Calu3 (cell line): ENCODE data around the gene CRELD2. TPM values are rescaled to one million over a fixed set of nuclear protein-coding genes. Genes with fewer than 3 reads are reported as not detected.
A peak's percentile ranks its signal among the peaks of the same experiment; 100 is the strongest.

ENCODE experiments used
- BruUV-seq: library from RNA; stranded (reverse); fragments of 400-500 nt; replicated peaks from 2 replicates; lab custom pipeline; 2021; lab: Mats Ljungman, UMichigan
- CTCF ChIA-PET: fragments of 300-600 bp; sonication (Branson Sonifier 250); formaldehyde crosslinking; loops from one replicate; lab custom pipeline; 2022; ENCODE audit warnings: antibody characterized with exemption; lab: Charles Lee
- DNase-seq: peaks from one replicate; pipeline ENCODE4 v3.0.0; 2022
- H3K27ac Mint-ChIP-seq: one replicate; pipeline ENCODE4 v1.8.0; 2022; ENCODE audit warnings: mixed read lengths; ENCODE audit not compliant: unreplicated experiment
- H3K27me3 Mint-ChIP-seq: one replicate; pipeline ENCODE4 v1.8.0; 2022; ENCODE audit warnings: mixed read lengths; ENCODE audit not compliant: unreplicated experiment
- H3K36me3 Mint-ChIP-seq: one replicate; pipeline ENCODE4 v1.8.0; 2022; ENCODE audit warnings: mild to moderate bottlenecking, moderate library complexity, mixed read lengths; ENCODE audit not compliant: insufficient read depth, unreplicated experiment
- H3K4me1 Mint-ChIP-seq: one replicate; pipeline ENCODE4 v1.8.0; 2022; ENCODE audit warnings: mild to moderate bottlenecking, low read depth, mixed read lengths; ENCODE audit not compliant: unreplicated experiment
- H3K4me3 Mint-ChIP-seq: one replicate; pipeline ENCODE4 v1.8.0; 2022; ENCODE audit warnings: mild to moderate bottlenecking, low read depth, moderate library complexity, mixed read lengths; ENCODE audit not compliant: unreplicated experiment
- H3K9me3 Mint-ChIP-seq: one replicate; pipeline ENCODE4 v1.8.0; 2022; ENCODE audit warnings: low read depth, mixed read lengths; ENCODE audit not compliant: unreplicated experiment
- intact Hi-C: fragments of 100-400 bp; cut with micrococcal nuclease; formaldehyde crosslinking; loops from one replicate; pipeline ENCODE4 v1.10.0; 2022; ENCODE audit not compliant: unreplicated experiment
- total RNA-seq: library from RNA; stranded (reverse); gene quantifications from 2 replicates; pipeline ENCODE4 v1.2.3, GENCODE V29; 2022
- TF ChIP-seq, protein P1 (sequence below): fragments of 200-600 bp; IDR thresholded peaks from one replicate; pipeline ENCODE4 v1.8.0; 2022; ENCODE audit warnings: antibody characterized with exemption; ENCODE audit not compliant: unreplicated experiment

Gene CRELD2
- total RNA-seq, 1 experiment from 2014 or later = 64.6 TPM

DNA sequence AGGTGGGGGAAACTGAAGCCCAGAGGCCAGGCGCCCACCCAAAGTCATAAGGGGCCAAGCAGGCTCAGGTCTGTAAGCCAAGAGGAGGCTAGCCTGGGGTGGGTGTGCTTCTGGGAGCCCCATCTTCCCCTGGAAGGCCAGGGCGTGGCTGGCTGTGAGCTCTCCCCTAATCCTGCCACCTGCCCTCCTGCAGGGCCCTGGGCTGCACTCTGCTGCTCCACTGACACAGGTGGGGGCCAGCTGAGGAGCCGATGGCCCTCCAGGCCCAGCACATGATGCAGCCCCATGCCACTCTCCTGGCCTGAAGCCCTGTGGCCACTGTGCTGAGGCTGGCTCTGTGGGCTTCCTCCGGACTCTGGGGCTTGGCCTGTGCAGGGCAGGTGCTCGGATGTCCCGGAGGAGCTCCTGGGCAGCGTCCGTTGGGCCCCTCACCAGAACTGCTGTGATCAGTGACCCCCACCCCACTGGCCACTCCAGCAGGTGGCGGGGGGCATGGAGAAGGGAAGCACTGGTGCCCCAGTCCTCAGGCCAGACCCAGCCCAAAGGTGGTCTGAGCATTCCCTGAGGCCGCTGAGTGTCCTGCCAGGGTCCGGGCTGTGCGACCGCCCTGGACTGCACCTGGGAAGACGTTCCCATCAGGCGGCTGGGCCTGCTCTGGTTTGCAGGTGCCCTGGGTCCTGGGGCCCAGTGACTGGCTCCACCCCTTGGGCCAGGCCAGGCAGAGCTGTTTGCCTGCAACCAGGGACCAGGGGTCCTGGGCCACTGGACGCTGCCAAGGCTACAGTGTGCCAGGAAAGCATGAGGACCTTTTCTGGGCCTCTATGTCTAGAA is 50.6 kb downstream of the CRELD2 start:
- no TSS peak for BruUV-seq
- no peaks in the 10 kb centered on the region for H3K9me3 Mint-ChIP-seq
- peaks cover 56% of the 10 kb centered on the region for H3K36me3 Mint-ChIP-seq

DNA sequence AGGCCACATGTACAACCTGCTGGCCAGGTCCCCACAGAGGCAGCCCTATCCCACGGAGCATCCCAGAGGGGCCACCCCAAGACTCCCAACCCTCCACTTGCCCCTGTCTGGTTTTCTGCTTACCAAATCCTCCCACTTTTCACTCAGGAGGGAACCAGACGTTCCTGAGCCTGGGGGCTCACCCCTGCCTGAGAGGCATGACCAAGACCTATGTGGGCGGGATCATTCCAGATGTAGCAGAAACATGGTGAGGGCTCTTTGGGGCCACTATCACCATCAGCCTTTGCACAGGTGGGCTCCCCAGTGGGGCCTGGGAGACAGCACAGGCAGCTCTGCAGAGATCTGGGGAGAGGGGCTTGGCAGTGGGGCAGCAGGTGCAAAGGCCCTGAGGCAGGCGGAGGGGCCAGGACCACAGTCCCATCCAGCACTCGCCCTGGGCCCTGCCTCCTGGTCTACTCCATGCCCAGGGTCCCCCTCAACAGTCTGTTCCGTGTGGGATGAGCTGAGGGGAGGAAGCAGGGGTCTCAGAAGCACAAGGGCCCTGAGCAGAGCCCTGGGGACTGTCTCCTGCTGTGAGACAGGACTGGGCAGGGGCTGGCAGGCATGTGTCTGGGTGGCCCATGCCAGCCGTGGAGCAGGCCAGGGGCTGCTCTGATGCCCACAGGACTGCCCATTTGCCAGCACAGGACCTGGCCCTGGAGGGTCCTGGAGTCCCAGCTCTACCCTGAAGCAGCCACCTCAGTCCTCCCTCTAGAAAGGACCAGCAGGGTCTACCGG is 51.5 kb downstream of the CRELD2 start:
- Mint-ChIP-seq H3K27me3 (no peaks in the 10 kb centered on the region), H3K27ac (peak overlapping the region; percentile 87), H3K4me3 (no peak overlapping the region), H3K4me1 (peaks cover 10% of the 10 kb centered on the region), H3K9me3 (no peaks in the 10 kb centered on the region), H3K36me3 (peaks cover 47% of the 10 kb centered on the region)
- TF ChIP-seq, protein P1, sequence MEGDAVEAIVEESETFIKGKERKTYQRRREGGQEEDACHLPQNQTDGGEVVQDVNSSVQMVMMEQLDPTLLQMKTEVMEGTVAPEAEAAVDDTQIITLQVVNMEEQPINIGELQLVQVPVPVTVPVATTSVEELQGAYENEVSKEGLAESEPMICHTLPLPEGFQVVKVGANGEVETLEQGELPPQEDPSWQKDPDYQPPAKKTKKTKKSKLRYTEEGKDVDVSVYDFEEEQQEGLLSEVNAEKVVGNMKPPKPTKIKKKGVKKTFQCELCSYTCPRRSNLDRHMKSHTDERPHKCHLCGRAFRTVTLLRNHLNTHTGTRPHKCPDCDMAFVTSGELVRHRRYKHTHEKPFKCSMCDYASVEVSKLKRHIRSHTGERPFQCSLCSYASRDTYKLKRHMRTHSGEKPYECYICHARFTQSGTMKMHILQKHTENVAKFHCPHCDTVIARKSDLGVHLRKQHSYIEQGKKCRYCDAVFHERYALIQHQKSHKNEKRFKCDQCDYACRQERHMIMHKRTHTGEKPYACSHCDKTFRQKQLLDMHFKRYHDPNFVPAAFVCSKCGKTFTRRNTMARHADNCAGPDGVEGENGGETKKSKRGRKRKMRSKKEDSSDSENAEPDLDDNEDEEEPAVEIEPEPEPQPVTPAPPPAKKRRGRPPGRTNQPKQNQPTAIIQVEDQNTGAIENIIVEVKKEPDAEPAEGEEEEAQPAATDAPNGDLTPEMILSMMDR = no peak
- no peak for DNase-seq
- CTCF ChIA-PET = interaction anchor here (0.5 kb wide), 1 partner anchor 240 kb away, joined by 3 read pairs; no protein-coding TSS in a partner anchor
- intact Hi-C loops = loop anchor here (10.0 kb wide), 1 partner anchor 55 kb away; no protein-coding TSS in a partner anchor
- BruUV-seq = no TSS peak

More for the DNA sequence above, 50.6 kb downstream of the CRELD2 start:
- Mint-ChIP-seq H3K4me1 (peaks cover 11% of the 10 kb centered on the region), H3K27ac (no peak overlapping the region), H3K4me3 (no peak overlapping the region), H3K27me3 (no peaks in the 10 kb centered on the region)
- intact Hi-C loops = no loop called here
- TF ChIP-seq, protein P1 = no peak
- DNase-seq = no peak
- CTCF ChIA-PET = interaction anchor here (3.3 kb wide), 1 partner anchor 39 kb away, joined by 16 read pairs; no protein-coding TSS in a partner anchor

DNA sequence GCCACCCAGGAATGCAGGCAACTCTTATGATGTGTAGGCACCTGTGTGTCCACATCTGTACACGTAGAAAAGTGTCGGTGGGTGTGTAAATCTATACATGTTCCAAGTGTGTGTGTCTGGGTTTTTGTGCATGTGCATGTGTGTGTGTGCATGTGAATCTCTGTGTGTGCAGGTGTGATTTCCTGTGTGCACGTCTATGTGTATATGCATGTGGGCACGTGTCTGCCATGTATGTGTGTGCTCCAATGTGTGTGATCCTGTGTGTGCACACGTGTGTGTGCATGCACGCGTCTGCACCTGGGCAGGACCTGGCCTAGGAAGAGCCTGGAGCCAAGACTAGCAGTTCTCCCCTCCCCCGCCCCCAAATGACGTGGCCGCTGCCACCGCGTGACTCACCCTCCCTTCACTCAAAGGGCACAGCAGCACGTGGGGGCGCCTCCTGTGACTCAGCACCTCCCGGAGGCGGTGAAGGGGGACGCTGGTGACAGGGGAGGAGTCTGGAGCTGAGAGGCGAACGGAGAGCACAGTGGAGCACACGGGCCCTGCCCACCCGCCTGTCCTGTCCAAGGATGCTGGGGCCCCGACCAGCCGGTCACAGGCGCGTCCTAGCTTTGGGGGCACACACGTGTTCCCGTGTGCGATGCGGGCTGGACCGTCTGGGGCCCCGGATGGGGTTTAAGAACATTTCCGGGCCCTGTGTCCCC is 52.2 kb downstream of the CRELD2 start:
- peak overlapping the region; percentile 72 for H3K4me3 Mint-ChIP-seq
- H3K27me3 Mint-ChIP-seq = no peaks in the 10 kb centered on the region
- TSS peak; percentile 74 for BruUV-seq

More for the DNA sequence above, 52.2 kb downstream of the CRELD2 start:
- Mint-ChIP-seq H3K9me3 (no peaks in the 10 kb centered on the region), H3K27ac (peak overlapping the region; percentile 87), H3K36me3 (peaks cover 44% of the 10 kb centered on the region), H3K4me1 (peaks cover 17% of the 10 kb centered on the region)
- DNase-seq = peak; percentile 98
- CTCF ChIA-PET = interaction anchor here (0.7 to 2.0 kb wide), 3 partner anchors 18 to 60 kb away, joined by 3 to 11 read pairs (median 3); no protein-coding TSS in a partner anchor
- intact Hi-C loops = loop anchor here (10.0 kb wide), 1 partner anchor 54 kb away; no protein-coding TSS in a partner anchor
- TF ChIP-seq, protein P1 = no peak
